ENCODE data around the gene SNX27. TPM values are rescaled to one million over a fixed set of nuclear protein-coding genes. Genes with fewer than 3 reads are reported as not detected.
A peak's percentile ranks its signal among the peaks of the same experiment; 100 is the strongest.

Gene SNX27
- total and polyA plus RNA-seq, 10 of the 15 experiments (the other 5 are each of a cell fraction or from before 2014, with no cell fraction given), result 3.8 to 21.8 (median 12.5) TPM

DNA sequence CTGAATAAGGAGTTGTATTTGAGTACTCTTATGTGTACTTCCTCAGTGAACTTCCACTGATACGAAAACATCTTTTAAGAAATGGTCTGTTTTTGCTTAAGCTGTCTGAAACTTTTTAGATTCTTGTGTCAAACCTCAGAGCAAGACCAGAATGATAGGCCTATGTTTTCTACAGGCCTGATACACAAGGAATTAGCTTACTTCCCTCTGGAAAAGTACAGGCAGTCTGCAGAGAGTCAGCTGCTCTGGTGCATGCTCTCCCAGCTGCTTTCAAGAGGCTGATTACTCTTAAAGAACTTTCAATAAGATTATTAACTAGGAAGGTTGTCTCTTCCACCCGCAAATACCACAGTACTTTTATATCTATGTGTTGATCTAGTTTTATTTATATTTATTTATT, 9.5 kb downstream of the SNX27 start:
- no peak for ATAC-seq
- H3K27me3 ChIP-seq (replicated peaks in 1 of 2; ENCODE audit: control insufficient read depth in 2 of 2, insufficient read depth in 2 of 2, low read length in 1 of 2), result no peaks in the 10 kb centered on the region
- BruUV-seq (replicated peaks), result no TSS peak
- peaks cover 9% of the 10 kb centered on the region for H3K79me2 ChIP-seq (ENCODE audit: control insufficient read depth, insufficient read depth, low read length)
- H4K20me1 ChIP-seq (ENCODE audit: control insufficient read depth, insufficient read depth), result no peaks in the 10 kb centered on the region
- DNase-seq (ENCODE audit: low read depth, low spot score), result no peak
- H2AFZ ChIP-seq (ENCODE audit: control insufficient read depth, low read depth, low read length), result no peak overlapping the region
- RAD21 ChIA-PET (ENCODE audit: unreplicated experiment), result no interaction called here
- no peaks in the 10 kb centered on the region for H3K9me3 ChIP-seq (replicated peaks; ENCODE audit: control insufficient read depth, insufficient read depth, low read length)
- peaks cover 19% of the 10 kb centered on the region for H3K4me1 ChIP-seq (ENCODE audit: control insufficient read depth, insufficient read depth, low read length)
- SMC1A ChIA-PET (ENCODE audit: uncharacterized antibody, unreplicated experiment), result interaction anchor here (1.0 to 2.1 kb wide), 2 partner anchors 39 to 214 kb away, joined by 3 to 7 read pairs; no protein-coding TSS in a partner anchor
- CTCF ChIA-PET, result interaction anchor here (2.9 kb wide), 1 partner anchor 28 kb away, joined by 15 read pairs; no protein-coding TSS in a partner anchor
- FAIRE-seq, result no peak
- H3K4me2 ChIP-seq (ENCODE audit: control insufficient read depth, insufficient read depth), result 0 out of 2 replicates have a peak overlapping the region, but pooled peaks have one; percentile 2
- no peak overlapping the region for H3K9ac ChIP-seq (ENCODE audit: control insufficient read depth, insufficient read depth, low read length)
- POLR2A ChIA-PET, result interaction anchor here (1.0 kb wide), 1 partner anchor 10 kb away, joined by 3 read pairs; no protein-coding TSS in a partner anchor
- no peak overlapping the region for H3K27ac ChIP-seq (ENCODE audit: control insufficient read depth, insufficient read depth)
- no peak overlapping the region for H3K4me3 ChIP-seq
- intact Hi-C loops (cut with micrococcal nuclease; ENCODE audit: unreplicated experiment) (no loop called here), in situ Hi-C loops (cut with MboI) (no loop called here)
- TF ChIP-seq, protein P1, sequence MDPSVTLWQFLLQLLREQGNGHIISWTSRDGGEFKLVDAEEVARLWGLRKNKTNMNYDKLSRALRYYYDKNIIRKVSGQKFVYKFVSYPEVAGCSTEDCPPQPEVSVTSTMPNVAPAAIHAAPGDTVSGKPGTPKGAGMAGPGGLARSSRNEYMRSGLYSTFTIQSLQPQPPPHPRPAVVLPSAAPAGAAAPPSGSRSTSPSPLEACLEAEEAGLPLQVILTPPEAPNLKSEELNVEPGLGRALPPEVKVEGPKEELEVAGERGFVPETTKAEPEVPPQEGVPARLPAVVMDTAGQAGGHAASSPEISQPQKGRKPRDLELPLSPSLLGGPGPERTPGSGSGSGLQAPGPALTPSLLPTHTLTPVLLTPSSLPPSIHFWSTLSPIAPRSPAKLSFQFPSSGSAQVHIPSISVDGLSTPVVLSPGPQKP (IDR thresholded peaks at IDR 0.05; ENCODE audit: low read depth, low read length), result no peak
- TF ChIP-seq EP300 (IDR thresholded peaks at IDR 0.05; ENCODE audit: borderline replicate concordance in 1 of 2, control insufficient read depth in 1 of 2, low read depth in 2 of 2, low read length in 2 of 2), result no peak
- no peak for TF ChIP-seq CBX5 (IDR thresholded peaks at IDR 0.05; ENCODE audit: low read depth)
- no peak for TF ChIP-seq CHD2 (IDR thresholded peaks at IDR 0.05; ENCODE audit: borderline replicate concordance, low read depth, low read length)
- TF ChIP-seq, protein P2, sequence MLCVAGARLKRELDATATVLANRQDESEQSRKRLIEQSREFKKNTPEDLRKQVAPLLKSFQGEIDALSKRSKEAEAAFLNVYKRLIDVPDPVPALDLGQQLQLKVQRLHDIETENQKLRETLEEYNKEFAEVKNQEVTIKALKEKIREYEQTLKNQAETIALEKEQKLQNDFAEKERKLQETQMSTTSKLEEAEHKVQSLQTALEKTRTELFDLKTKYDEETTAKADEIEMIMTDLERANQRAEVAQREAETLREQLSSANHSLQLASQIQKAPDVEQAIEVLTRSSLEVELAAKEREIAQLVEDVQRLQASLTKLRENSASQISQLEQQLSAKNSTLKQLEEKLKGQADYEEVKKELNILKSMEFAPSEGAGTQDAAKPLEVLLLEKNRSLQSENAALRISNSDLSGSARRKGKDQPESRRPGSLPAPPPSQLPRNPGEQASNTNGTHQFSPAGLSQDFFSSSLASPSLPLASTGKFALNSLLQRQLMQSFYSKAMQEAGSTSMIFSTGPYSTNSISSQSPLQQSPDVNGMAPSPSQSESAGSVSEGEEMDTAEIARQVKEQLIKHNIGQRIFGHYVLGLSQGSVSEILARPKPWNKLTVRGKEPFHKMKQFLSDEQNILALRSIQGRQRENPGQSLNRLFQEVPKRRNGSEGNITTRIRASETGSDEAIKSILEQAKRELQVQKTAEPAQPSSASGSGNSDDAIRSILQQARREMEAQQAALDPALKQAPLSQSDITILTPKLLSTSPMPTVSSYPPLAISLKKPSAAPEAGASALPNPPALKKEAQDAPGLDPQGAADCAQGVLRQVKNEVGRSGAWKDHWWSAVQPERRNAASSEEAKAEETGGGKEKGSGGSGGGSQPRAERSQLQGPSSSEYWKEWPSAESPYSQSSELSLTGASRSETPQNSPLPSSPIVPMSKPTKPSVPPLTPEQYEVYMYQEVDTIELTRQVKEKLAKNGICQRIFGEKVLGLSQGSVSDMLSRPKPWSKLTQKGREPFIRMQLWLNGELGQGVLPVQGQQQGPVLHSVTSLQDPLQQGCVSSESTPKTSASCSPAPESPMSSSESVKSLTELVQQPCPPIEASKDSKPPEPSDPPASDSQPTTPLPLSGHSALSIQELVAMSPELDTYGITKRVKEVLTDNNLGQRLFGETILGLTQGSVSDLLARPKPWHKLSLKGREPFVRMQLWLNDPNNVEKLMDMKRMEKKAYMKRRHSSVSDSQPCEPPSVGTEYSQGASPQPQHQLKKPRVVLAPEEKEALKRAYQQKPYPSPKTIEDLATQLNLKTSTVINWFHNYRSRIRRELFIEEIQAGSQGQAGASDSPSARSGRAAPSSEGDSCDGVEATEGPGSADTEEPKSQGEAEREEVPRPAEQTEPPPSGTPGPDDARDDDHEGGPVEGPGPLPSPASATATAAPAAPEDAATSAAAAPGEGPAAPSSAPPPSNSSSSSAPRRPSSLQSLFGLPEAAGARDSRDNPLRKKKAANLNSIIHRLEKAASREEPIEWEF (IDR thresholded peaks at IDR 0.05; ENCODE audit: insufficient replicate concordance, low read depth, low read length), result no peak
- TF ChIP-seq, protein P3, sequence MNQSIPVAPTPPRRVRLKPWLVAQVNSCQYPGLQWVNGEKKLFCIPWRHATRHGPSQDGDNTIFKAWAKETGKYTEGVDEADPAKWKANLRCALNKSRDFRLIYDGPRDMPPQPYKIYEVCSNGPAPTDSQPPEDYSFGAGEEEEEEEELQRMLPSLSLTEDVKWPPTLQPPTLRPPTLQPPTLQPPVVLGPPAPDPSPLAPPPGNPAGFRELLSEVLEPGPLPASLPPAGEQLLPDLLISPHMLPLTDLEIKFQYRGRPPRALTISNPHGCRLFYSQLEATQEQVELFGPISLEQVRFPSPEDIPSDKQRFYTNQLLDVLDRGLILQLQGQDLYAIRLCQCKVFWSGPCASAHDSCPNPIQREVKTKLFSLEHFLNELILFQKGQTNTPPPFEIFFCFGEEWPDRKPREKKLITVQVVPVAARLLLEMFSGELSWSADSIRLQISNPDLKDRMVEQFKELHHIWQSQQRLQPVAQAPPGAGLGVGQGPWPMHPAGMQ (IDR thresholded peaks at IDR 0.05; ENCODE audit: borderline replicate concordance), result no peak
- TF ChIP-seq, protein P4, sequence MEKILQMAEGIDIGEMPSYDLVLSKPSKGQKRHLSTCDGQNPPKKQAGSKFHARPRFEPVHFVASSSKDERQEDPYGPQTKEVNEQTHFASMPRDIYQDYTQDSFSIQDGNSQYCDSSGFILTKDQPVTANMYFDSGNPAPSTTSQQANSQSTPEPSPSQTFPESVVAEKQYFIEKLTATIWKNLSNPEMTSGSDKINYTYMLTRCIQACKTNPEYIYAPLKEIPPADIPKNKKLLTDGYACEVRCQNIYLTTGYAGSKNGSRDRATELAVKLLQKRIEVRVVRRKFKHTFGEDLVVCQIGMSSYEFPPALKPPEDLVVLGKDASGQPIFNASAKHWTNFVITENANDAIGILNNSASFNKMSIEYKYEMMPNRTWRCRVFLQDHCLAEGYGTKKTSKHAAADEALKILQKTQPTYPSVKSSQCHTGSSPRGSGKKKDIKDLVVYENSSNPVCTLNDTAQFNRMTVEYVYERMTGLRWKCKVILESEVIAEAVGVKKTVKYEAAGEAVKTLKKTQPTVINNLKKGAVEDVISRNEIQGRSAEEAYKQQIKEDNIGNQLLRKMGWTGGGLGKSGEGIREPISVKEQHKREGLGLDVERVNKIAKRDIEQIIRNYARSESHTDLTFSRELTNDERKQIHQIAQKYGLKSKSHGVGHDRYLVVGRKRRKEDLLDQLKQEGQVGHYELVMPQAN (conservative IDR thresholded peaks at IDR 0.05), result no peak
- TF ChIP-seq IKZF2 (IDR thresholded peaks at IDR 0.05), result no peak
- TF ChIP-seq SUZ12 (IDR thresholded peaks at IDR 0.05; ENCODE audit: unreplicated experiment), result no peak
- TF ChIP-seq, protein P5, sequence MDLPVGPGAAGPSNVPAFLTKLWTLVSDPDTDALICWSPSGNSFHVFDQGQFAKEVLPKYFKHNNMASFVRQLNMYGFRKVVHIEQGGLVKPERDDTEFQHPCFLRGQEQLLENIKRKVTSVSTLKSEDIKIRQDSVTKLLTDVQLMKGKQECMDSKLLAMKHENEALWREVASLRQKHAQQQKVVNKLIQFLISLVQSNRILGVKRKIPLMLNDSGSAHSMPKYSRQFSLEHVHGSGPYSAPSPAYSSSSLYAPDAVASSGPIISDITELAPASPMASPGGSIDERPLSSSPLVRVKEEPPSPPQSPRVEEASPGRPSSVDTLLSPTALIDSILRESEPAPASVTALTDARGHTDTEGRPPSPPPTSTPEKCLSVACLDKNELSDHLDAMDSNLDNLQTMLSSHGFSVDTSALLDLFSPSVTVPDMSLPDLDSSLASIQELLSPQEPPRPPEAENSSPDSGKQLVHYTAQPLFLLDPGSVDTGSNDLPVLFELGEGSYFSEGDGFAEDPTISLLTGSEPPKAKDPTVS (IDR thresholded peaks at IDR 0.05; ENCODE audit: low read depth, low read length), result no peak
- no peak for TF ChIP-seq CHD1 (IDR thresholded peaks at IDR 0.05; ENCODE audit: low read depth, low read length)
- WGBS (ENCODE audit: insufficient coverage, insufficient replicate concordance, low lambda C conversion rate, missing lambda C conversion rate), result 56% methylated on average over 2 of the region's 2 CpGs
- H3K36me3 ChIP-seq (ENCODE audit: control insufficient read depth in 2 of 2, insufficient read depth in 2 of 2, low read length in 1 of 2), result no peaks in the 10 kb centered on the region
